Hepatocyte (in vitro differentiated cells): Measurements from ENCODE around the gene PITPNC1. TPM values are rescaled to one million over a fixed set of nuclear protein-coding genes. Genes with fewer than 3 reads are reported as not detected.

ENCODE experiments used
- DNase-seq: peaks from one replicate; pipeline ENCODE4 v3.0.0-alpha.2; 2016; ENCODE audit warnings: low spot score
- H2AFZ ChIP-seq: fragments of 200-600 bp; sonication (generic); 2 replicates; pipeline ENCODE4 v1.6.0; 2016; ENCODE audit warnings: antibody characterized with exemption, mild to moderate bottlenecking
- H3K27ac ChIP-seq: fragments of 200-600 bp; sonication (generic); 2 replicates; pipeline ENCODE4 v1.5.1; 2016; ENCODE audit warnings: mild to moderate bottlenecking
- H3K27me3 ChIP-seq: fragments of 200-600 bp; sonication (generic); 2 replicates; pipeline ENCODE4 v1.6.1; 2016
- H3K36me3 ChIP-seq: fragments of 200-600 bp; sonication (generic); replicated peaks from 2 replicates; pipeline ENCODE4 v1.5.1; 2016; ENCODE audit warnings: low read depth; ENCODE audit not compliant: insufficient read depth
- H3K4me1 ChIP-seq: fragments of 200-600 bp; sonication (generic); 2 replicates; pipeline ENCODE4 v1.5.1; 2016; ENCODE audit warnings: mild to moderate bottlenecking, moderate library complexity; ENCODE audit not compliant: insufficient read depth
- H3K4me2 ChIP-seq: fragments of 200-600 bp; sonication (generic); 2 replicates; pipeline ENCODE4 v1.6.0; 2016
- H3K4me3 ChIP-seq: fragments of 200-600 bp; sonication (generic); 2 replicates; pipeline ENCODE4 v1.5.1; 2016; ENCODE audit warnings: mild to moderate bottlenecking
- H3K79me2 ChIP-seq: fragments of 200-600 bp; sonication (generic); 2 replicates; pipeline ENCODE4 v1.6.0; 2017; ENCODE audit warnings: mild to moderate bottlenecking
- H3K9me2 ChIP-seq: fragments of 200-600 bp; sonication (generic); replicated peaks from 2 replicates; pipeline ENCODE4 v1.6.0; 2017; ENCODE audit warnings: mild to moderate bottlenecking; ENCODE audit not compliant: insufficient read depth
- H3K9me3 ChIP-seq: fragments of 200-600 bp; sonication (generic); 2 replicates; pipeline ENCODE4 v1.5.1; 2016; ENCODE audit warnings: low read depth, mild to moderate bottlenecking
- H4K20me1 ChIP-seq: fragments of 200-600 bp; sonication (generic); 2 replicates; pipeline ENCODE4 v1.6.0; 2016; ENCODE audit warnings: mild to moderate bottlenecking; ENCODE audit not compliant: insufficient read depth, poor library complexity, severe bottlenecking
- CTCF ChIP-seq: fragments of 200-600 bp; sonication (generic); IDR thresholded peaks from 2 replicates; pipeline ENCODE4 v1.5.1; 2016; ENCODE audit warnings: antibody characterized with exemption, mild to moderate bottlenecking; ENCODE audit not compliant: poor library complexity
- EZH2 ChIP-seq: fragments of 200-600 bp; sonication (generic); IDR thresholded peaks from 2 replicates; pipeline ENCODE4 v1.6.1; 2016; ENCODE audit warnings: antibody characterized with exemption, mild to moderate bottlenecking, borderline replicate concordance
- EZH2phosphoT487 ChIP-seq: fragments of 200-600 bp; sonication (generic); IDR thresholded peaks from one replicate; pipeline ENCODE4 v1.6.1; 2018; ENCODE audit warnings: antibody characterized with exemption, mild to moderate bottlenecking, low read depth, moderate library complexity; ENCODE audit not compliant: unreplicated experiment, severe bottlenecking
- WGBS: methylation state at CpG from one replicate; pipeline ENCODE4 v1.1.6; 2016; ENCODE audit warnings: low lambda C conversion rate; ENCODE audit errors: missing lambda C conversion rate; 5-methylcytosine and 5-hydroxymethylcytosine counted together
- polyA plus RNA-seq: library from polyadenylated mRNA; unstranded; fragments of >200 nt; fragmentation: Nextera tagmentation; extraction: Ambion mirVana; gene quantifications from 2 replicates; pipeline ENCODE4 v1.2.1, GENCODE V29; 2016
- total RNA-seq: library from RNA; depleted of rRNA; stranded (reverse); fragments of >200 nt; gene quantifications from 2 replicates; pipeline ENCODE4 v1.2.3, GENCODE V29; 2014

Gene PITPNC1
- total and polyA plus RNA-seq, 2 experiments from 2014 or later = 4.6 to 8.1 TPM

DNA sequence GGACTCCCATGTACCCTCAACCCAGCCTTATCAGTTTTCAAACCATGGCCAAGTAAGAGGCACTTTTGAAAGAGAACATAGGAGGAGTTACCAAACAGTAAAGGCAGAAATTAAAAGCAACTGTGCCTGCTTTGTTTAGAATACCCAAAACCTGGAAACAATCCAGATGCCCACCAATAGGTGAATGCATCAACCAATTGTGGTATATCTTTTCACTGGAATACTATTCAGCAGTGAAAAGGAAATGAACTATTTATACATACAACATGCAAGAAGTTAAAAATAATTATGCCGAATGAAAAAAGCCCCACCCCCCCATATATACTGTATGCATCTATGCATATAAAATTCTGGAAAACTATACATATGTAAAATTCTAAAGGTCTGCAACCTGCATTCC is 37.0 kb downstream of the PITPNC1 start:
- 55% methylated on average over 1 of the region's 1 CpG for WGBS
- H2AFZ ChIP-seq = no peak overlapping the region
- no peaks in the 10 kb centered on the region for H3K9me2 ChIP-seq

DNA sequence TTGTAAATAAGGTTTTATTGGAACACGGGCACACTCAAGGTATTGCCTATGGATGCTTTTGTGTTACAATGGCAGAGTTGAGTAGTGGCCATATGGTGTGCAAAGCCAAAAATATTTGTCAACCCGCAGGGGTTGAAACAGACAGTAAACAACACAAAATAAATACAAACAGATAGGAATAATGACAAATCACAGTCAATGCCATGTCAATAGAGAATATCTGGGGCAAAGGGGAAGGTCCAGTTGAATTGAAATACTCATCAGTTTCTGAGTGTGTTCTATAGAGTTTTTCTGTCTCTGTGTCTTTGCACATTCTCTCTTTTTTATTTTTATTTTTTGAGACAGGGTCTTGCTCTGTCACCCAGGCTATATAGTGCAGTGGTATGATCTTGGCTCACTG is 37.5 kb downstream of the PITPNC1 start:
- Histone ChIP-seq H3K4me2 (no peak overlapping the region), H3K27ac (no peak overlapping the region), H3K9me2 (no peaks in the 10 kb centered on the region), H3K9me3 (no peaks in the 10 kb centered on the region), H4K20me1 (no peaks in the 10 kb centered on the region), H3K4me1 (no peaks in the 10 kb centered on the region), H3K79me2 (peaks cover 5% of the 10 kb centered on the region), H3K4me3 (no peak overlapping the region), H2AFZ (no peak overlapping the region), H3K36me3 (no peaks in the 10 kb centered on the region), H3K27me3 (no peaks in the 10 kb centered on the region)
- DNase-seq = no peak
- no peak for TF ChIP-seq CTCF
- WGBS = 95% methylated on average over 2 of the region's 2 CpGs

More for the DNA sequence above, 37.0 kb downstream of the PITPNC1 start:
- no peaks in the 10 kb centered on the region for H3K27me3 ChIP-seq
- H4K20me1 ChIP-seq = no peaks in the 10 kb centered on the region
- no peak overlapping the region for H3K27ac ChIP-seq
- H3K36me3 ChIP-seq = no peaks in the 10 kb centered on the region
- DNase-seq = no peak
- H3K79me2 ChIP-seq = peaks cover 5% of the 10 kb centered on the region
- H3K9me3 ChIP-seq = no peaks in the 10 kb centered on the region
- no peak overlapping the region for H3K4me3 ChIP-seq
- H3K4me2 ChIP-seq = no peak overlapping the region
- no peaks in the 10 kb centered on the region for H3K4me1 ChIP-seq
- no peak for TF ChIP-seq CTCF
- TF ChIP-seq EZH2 = no peak
- no peak for TF ChIP-seq EZH2phosphoT487

DNA sequence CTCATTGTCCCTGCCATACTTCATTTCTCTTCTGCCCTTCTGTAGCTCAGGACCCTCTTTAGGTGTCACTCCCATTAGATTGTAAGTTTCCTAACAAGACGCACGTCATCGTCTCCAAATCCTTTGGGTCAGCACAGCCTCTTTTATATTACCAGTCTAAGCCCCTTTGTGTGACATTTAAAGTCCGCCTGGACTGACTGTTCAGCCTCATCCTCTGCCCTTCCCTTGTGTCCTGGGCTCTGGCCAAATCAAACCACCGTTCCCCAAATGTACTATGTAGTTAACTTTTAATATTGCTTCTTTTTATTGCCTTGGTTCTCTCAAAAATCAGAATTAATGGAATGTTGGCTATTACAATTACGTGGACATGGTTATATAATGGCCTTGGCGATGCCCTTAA is 38.2 kb downstream of the PITPNC1 start:
- H3K27me3 ChIP-seq = no peaks in the 10 kb centered on the region
- no peaks in the 10 kb centered on the region for H3K9me3 ChIP-seq
- no peak overlapping the region for H3K27ac ChIP-seq
- 95% methylated on average over 7 of the region's 7 CpGs for WGBS
- H4K20me1 ChIP-seq = no peaks in the 10 kb centered on the region
- no peak overlapping the region for H2AFZ ChIP-seq
- H3K36me3 ChIP-seq = no peaks in the 10 kb centered on the region
- no peaks in the 10 kb centered on the region for H3K4me1 ChIP-seq
- DNase-seq = no peak
- TF ChIP-seq CTCF = no peak
- TF ChIP-seq EZH2 = no peak
- TF ChIP-seq EZH2phosphoT487 = no peak
- H3K9me2 ChIP-seq = no peaks in the 10 kb centered on the region
- no peak overlapping the region for H3K4me3 ChIP-seq
- H3K79me2 ChIP-seq = peaks cover 5% of the 10 kb centered on the region
- no peak overlapping the region for H3K4me2 ChIP-seq

- peaks cover 5% of the 10 kb centered on the region for H3K79me2 ChIP-seq
- no peak overlapping the region for H3K27ac ChIP-seq
- H3K4me1 ChIP-seq = no peaks in the 10 kb centered on the region
- no peak for TF ChIP-seq CTCF
- no peak for TF ChIP-seq EZH2phosphoT487
- no peak for TF ChIP-seq EZH2
- H3K4me2 ChIP-seq = no peak overlapping the region
- H3K4me3 ChIP-seq = no peak overlapping the region
- H4K20me1 ChIP-seq = no peaks in the 10 kb centered on the region
- no peaks in the 10 kb centered on the region for H3K27me3 ChIP-seq
- no peaks in the 10 kb centered on the region for H3K9me3 ChIP-seq
- H3K36me3 ChIP-seq = no peaks in the 10 kb centered on the region
- WGBS = 100% methylated on average over 1 of the region's 1 CpG
- no peaks in the 10 kb centered on the region for H3K9me2 ChIP-seq
- no peak overlapping the region for H2AFZ ChIP-seq
- DNase-seq = no peak
These were observed 40.4 kb downstream of the PITPNC1 start for GRCh38 chr17:67417507-67417906.
